Osteocyte (in vitro differentiated cells): Measurements from ENCODE around the gene UBE2B. TPM values are rescaled to one million over a fixed set of nuclear protein-coding genes. Genes with fewer than 3 reads are reported as not detected.
A peak's percentile ranks its signal among the peaks of the same experiment; 100 is the strongest.

Experiments used
- DNase-seq: peaks from one replicate; pipeline ENCODE4 v3.0.0; 2021; ENCODE audit warnings: mixed read lengths; ENCODE audit not compliant: unreplicated experiment; ENCODE audit errors: extremely low spot score
- H3K27ac Mint-ChIP-seq: one replicate; pipeline ENCODE4 v1.8.0; 2021; ENCODE audit warnings: mild to moderate bottlenecking, mixed read lengths; ENCODE audit not compliant: unreplicated experiment
- H3K27me3 Mint-ChIP-seq: one replicate; pipeline ENCODE4 v1.8.0; 2021; ENCODE audit warnings: mixed read lengths; ENCODE audit not compliant: unreplicated experiment
- H3K36me3 Mint-ChIP-seq: one replicate; pipeline ENCODE4 v1.8.0; 2021; ENCODE audit warnings: mixed read lengths; ENCODE audit not compliant: unreplicated experiment
- H3K4me1 Mint-ChIP-seq: one replicate; pipeline ENCODE4 v1.8.0; 2021; ENCODE audit warnings: mixed read lengths; ENCODE audit not compliant: unreplicated experiment
- H3K4me3 Mint-ChIP-seq: one replicate; pipeline ENCODE4 v1.8.0; 2021; ENCODE audit warnings: mild to moderate bottlenecking, moderate library complexity, mixed read lengths; ENCODE audit not compliant: unreplicated experiment
- H3K9me3 Mint-ChIP-seq: one replicate; pipeline ENCODE4 v1.8.0; 2021; ENCODE audit warnings: mixed read lengths; ENCODE audit not compliant: unreplicated experiment
- total RNA-seq: library from RNA; stranded (reverse); gene quantifications from 2 replicates; pipeline ENCODE4 v1.2.1, GENCODE V29; 2021
- TF ChIP-seq, protein P1 (sequence below): fragments of 200-600 bp; sonication (generic); IDR thresholded peaks from 2 replicates; pipeline ENCODE4 v1.5.0; 2021; ENCODE audit warnings: antibody characterized with exemption, mild to moderate bottlenecking, moderate library complexity

UBE2B gene
- total RNA-seq, 1 donor from 2014 or later, result 114 TPM

DNA sequence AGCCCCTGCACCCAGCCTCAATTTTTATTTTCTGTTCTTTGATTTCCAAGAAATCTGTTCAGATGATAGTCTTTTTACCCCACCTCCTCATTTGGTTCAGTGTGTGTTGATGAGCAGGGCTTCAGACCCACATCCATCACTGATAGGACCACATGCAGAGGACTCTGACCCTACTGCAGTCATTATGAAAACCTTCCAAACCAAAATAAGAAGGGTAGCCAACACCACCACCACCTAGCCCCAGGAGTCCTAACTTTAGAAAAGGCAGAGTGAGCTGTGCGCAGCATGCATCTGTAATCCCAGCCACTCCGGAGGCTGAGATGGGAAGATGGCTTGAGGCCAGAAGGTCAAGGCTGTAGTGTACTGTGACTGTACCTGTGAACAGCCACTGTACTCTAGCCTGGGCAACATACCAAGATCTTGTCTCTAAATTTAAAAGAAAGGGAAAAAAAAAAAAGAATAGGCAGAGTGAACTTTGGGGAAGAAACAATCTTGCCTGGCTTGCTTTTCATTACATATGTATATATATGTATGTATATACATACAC is 27.3 kb downstream of the UBE2B start:
- H3K36me3 Mint-ChIP-seq, result peaks cover 39% of the 10 kb centered on the region
- H3K4me1 Mint-ChIP-seq, result peaks cover 2% of the 10 kb centered on the region
- H3K27ac Mint-ChIP-seq, result no peak overlapping the region
- H3K4me3 Mint-ChIP-seq, result no peak overlapping the region
- no peak for DNase-seq
- TF ChIP-seq, protein P1, sequence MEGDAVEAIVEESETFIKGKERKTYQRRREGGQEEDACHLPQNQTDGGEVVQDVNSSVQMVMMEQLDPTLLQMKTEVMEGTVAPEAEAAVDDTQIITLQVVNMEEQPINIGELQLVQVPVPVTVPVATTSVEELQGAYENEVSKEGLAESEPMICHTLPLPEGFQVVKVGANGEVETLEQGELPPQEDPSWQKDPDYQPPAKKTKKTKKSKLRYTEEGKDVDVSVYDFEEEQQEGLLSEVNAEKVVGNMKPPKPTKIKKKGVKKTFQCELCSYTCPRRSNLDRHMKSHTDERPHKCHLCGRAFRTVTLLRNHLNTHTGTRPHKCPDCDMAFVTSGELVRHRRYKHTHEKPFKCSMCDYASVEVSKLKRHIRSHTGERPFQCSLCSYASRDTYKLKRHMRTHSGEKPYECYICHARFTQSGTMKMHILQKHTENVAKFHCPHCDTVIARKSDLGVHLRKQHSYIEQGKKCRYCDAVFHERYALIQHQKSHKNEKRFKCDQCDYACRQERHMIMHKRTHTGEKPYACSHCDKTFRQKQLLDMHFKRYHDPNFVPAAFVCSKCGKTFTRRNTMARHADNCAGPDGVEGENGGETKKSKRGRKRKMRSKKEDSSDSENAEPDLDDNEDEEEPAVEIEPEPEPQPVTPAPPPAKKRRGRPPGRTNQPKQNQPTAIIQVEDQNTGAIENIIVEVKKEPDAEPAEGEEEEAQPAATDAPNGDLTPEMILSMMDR, result no peak
- no peaks in the 10 kb centered on the region for H3K27me3 Mint-ChIP-seq
- H3K9me3 Mint-ChIP-seq, result no peaks in the 10 kb centered on the region

DNA sequence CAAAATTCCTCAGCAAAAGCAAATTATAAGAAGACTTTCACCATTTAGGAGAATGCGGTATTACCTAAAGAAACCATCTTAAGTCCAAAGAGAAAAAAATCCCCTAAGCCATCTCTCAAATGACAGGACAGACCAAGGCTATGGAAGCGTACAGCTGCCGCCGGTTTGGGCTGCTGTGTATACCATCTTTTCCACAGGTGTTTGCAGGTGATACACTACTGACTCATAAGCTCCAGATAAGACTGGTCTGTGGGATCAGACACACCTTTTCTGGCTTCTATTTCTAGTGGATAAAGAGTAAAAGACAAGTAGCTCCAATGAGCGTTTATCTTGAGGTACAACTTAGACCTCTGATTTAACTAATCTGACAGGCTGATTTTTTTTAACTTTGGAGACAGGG is 32.6 kb downstream of the UBE2B start:
- Mint-ChIP-seq H3K27me3 (no peaks in the 10 kb centered on the region), H3K4me1 (no peaks in the 10 kb centered on the region), H3K4me3 (no peak overlapping the region), H3K9me3 (no peaks in the 10 kb centered on the region), H3K27ac (no peak overlapping the region), H3K36me3 (peaks cover 14% of the 10 kb centered on the region)
- no peak for DNase-seq
- TF ChIP-seq, protein P1, result no peak

DNA sequence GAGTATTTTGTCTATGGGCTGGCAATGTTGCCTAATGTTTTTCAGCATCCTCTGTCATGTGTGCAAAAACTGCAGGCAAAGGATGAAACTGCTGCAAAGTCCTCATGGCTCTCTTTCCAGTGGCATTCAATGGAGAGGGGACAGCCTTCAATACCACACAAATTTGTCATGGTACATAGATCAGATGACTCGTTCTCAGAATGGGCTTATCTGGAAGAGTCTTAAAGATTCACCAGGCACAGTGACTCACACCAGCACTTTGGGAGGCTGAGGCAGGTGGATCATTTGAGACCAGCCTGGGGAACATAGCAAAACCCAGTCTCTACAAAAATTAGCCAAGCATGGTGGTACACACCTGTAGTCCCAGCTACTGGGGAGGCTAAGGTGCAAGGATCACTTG is 35.0 kb downstream of the UBE2B start:
- Mint-ChIP-seq H3K4me1 (peaks cover 9% of the 10 kb centered on the region), H3K4me3 (no peak overlapping the region), H3K9me3 (no peaks in the 10 kb centered on the region), H3K36me3 (peaks cover 9% of the 10 kb centered on the region), H3K27ac (no peak overlapping the region), H3K27me3 (no peaks in the 10 kb centered on the region)
- DNase-seq, result no peak
- TF ChIP-seq, protein P1, result no peak

DNA sequence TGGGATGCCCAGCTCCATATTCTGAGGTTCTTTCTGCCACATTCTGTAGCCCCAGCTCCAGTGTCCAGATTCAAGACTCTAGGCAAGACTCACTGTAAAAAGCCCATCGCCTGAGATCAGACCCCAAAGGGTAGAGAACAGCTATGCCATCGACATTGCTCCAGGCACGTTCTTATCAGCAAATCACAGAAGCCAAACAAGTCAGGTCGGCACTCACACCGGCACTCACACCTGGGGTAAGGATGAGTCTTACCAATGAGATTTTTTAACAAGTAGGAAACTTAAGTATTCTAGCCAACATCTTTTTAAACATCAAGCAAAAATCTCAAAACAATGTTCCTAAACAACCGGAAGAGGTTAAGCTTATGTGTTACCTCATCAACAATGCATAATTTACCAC is 38.0 kb downstream of the UBE2B start:
- Mint-ChIP-seq H3K4me3 (no peak overlapping the region), H3K9me3 (no peaks in the 10 kb centered on the region), H3K27me3 (no peaks in the 10 kb centered on the region), H3K36me3 (peaks cover 5% of the 10 kb centered on the region), H3K27ac (no peak overlapping the region), H3K4me1 (peaks cover 15% of the 10 kb centered on the region)
- DNase-seq, result no peak
- TF ChIP-seq, protein P1, result no peak

DNA sequence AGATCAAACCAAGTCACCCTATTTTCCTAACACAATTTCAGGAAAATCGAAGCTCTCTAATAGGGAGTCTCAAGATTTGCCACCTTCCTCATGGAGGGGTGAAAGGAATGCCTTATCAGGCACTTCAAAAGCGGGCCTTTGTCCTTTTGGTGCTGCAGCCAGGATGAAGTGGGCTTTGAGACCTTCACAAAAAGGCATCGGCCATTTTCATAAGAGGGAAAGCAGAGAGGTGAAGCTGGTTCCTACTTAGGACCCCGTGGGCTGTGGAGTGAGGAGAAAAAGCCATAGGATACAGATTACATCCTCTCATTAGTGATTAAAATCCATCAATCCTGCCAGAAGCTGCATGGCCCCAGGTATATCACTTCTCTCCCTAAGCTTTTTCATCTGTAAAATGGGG is 39.5 kb downstream of the UBE2B start:
- no peaks in the 10 kb centered on the region for H3K9me3 Mint-ChIP-seq
- no peak for DNase-seq
- TF ChIP-seq, protein P1, result no peak
- peaks cover 15% of the 10 kb centered on the region for H3K4me1 Mint-ChIP-seq
- H3K4me3 Mint-ChIP-seq, result peak overlapping the region; percentile 91
- no peak overlapping the region for H3K27ac Mint-ChIP-seq
- H3K27me3 Mint-ChIP-seq, result no peaks in the 10 kb centered on the region
- peaks cover 3% of the 10 kb centered on the region for H3K36me3 Mint-ChIP-seq
